NCI-H345 treated with DMSO at 0.1 percent for 48 hours (cell line): ENCODE measurements around the gene GPNMB.
"Not testable (repeated sequence)": the region's sequence is repeated elsewhere in the genome, so short reads cannot be mapped to it uniquely, and the experiment has no call there.

Source experiments
- DNase-seq: peaks from one replicate; lab custom pipeline; 2025; ENCODE audit not compliant: unreplicated experiment; lab: John Stamatoyannopoulos, UW

Gene GPNMB

GRCh38 chr7:23298885-23299769, 52.6 kb downstream of the GPNMB start, which contains the start of gene MALSU1:
MALSU1 (plus strand) TSS chr7:23299339; CDS start chr7:23299353, 14 bp downstream.
- DNase-seq = peak; percentile 94

GRCh38 chr7:23299770-23300300, 53.3 kb downstream of the GPNMB start:
- DNase-seq = no peak

- no peak for DNase-seq
Measured at GRCh38 chr7:23306936-23307521, 60.5 kb downstream of the GPNMB start.

- no peak for DNase-seq
Measured at GRCh38 chr7:23308754-23309153, 62.2 kb downstream of the GPNMB start.

- not testable (repeated sequence) for DNase-seq
Measured at GRCh38 chr7:23312141-23312540, 65.6 kb downstream of the GPNMB start.

DNA sequence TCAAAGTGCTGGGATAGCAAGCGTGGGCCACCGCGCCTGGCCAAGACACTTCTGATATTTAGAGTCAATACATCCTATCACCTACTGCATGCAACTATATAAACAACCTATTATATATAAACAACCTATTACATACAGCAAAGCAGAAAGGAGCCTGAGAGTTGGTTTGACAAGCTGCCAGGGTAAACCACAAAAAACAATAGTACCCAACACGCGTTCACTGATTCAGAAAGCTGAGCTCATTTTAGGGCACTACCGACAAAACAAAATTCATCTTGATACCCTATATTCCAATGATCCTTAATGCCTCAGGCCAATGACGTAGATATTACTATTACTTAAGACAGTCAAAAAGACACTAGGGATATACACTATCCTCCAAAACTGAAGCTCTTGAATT, 68.8 kb downstream of the GPNMB start:
- DNase-seq = no peak
